Psoas muscle (tissue), 8 donors: ENCODE data around the gene SETBP1. TPM values are rescaled to one million over a fixed set of nuclear protein-coding genes. Genes with fewer than 3 reads are reported as not detected.

Source experiments
- ATAC-seq, 4 donors: fragments of 200-7000 bp; cut with Tn5 transposase; one replicate each; pipeline ENCODE4 v1.9.1; 2020; ENCODE audit warnings: moderate library complexity in 3 of 4, mild to moderate bottlenecking in 2 of 4
- DNase-seq, 2 donors: peaks; one replicate each; pipeline ENCODE4 v3.0.0-alpha.2; 2020
- H3K27ac ChIP-seq: fragments of 200-600 bp; one replicate; pipeline ENCODE4 v1.8.0; 2022
- H3K27me3 ChIP-seq, 3 donors: fragments of 200-600 bp in 1 of 3; one replicate each; pipeline versions ENCODE4 v1.6.1 to v1.8.0; 2013 to 2022; ENCODE audit warnings: low read length in 2 of 3, mild to moderate bottlenecking in 2 of 3, moderate library complexity in 1 of 3; ENCODE audit not compliant: insufficient read depth in 3 of 3
- H3K36me3 ChIP-seq, 2 donors: fragments of 200-600 bp in 1 of 2; one replicate each; pipeline versions ENCODE4 v1.6.1 to v1.8.0; 2013 to 2022; ENCODE audit warnings: low read depth in 1 of 2, mild to moderate bottlenecking in 1 of 2, moderate library complexity in 1 of 2; ENCODE audit not compliant: insufficient read depth in 1 of 2
- H3K4me1 ChIP-seq: fragments of 200-600 bp; one replicate; pipeline ENCODE4 v1.8.0; 2022
- H3K4me3 ChIP-seq: fragments of 200-600 bp; one replicate; pipeline ENCODE4 v1.8.0; 2022; ENCODE audit warnings: mild to moderate bottlenecking
- H3K9me3 ChIP-seq: fragments of 200-600 bp; one replicate; pipeline ENCODE4 v1.8.0; 2022
- WGBS, 3 donors: extraction: QIAGEN DNeasy Blood & Tissue Kit; methylation state at CpG; one replicate each; pipeline versions ENCODE4 v1.1.6 to v1.1.7; 2013; 5-methylcytosine and 5-hydroxymethylcytosine counted together
- intact Hi-C, 2 donors: fragments of 100-400 bp; cut with DNase I; formaldehyde crosslinking; loops; one replicate each; pipeline versions ENCODE4 v1.11.0 to v1.14.2; 2022
- polyA plus RNA-seq, 3 donors: library from polyadenylated mRNA; stranded (reverse); fragments of 200-250 nt; gene quantifications; one replicate each; pipeline ENCODE4 v1.2.3, GENCODE V29; 2013
- total RNA-seq, 4 donors: library from RNA; stranded (reverse); fragmentation: NEBNext Ultra II Directional in 2 of 4; extraction: Animal tissue kit (Norgen Biotek cat#: 25700) in 2 of 4; gene quantifications; one replicate each; pipeline versions ENCODE4 v1.2.1 to v1.2.4, GENCODE V29; 2021 to 2023
- TF ChIP-seq, protein P1 (sequence below): fragments of 200-600 bp; IDR thresholded peaks from one replicate; pipeline ENCODE4 v1.8.0; 2022; ENCODE audit warnings: antibody characterized with exemption
- donor health status: healthy with polysubstance abuse.
- donor health status: DM: no; HTN: no; CAD: no; lungs with moderate emphysema.
- donor health status: Bipolar disorder and iron deficiency.
- donor health status: healthy.
- donor health status: DM: yes; HTN: yes; CAD: no.
- donor health status: DM: no; HTN: no; CAD: no.
- donor health status: DM: no; HTN: no; CAD: no.
- donor health status: DM: yes; HTN: yes; CAD: no.

Gene SETBP1
- total and polyA plus RNA-seq, 7 donors = 0.61 to 21.0 (median 10.5) TPM

DNA sequence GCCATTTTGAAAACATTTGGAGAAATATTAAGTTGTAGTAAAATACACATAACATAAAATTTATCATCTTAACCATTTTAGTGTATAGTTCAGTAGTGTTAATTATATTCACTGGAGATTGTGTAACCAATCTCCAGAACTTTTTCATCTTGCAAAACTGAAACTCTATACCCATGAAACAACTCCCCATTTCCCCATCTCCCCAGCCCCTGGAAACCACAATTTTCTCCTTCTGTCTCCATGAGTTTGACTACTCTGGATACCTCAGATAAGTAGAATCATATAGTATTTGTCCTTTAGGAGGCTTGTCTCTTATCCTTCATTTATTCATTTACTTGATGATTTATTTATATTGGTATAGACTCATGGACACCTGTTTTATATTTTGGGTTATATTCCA is 392.9 kb downstream of the SETBP1 start:
- no peaks in the 10 kb centered on the region for H3K9me3 ChIP-seq
- intact Hi-C loops = no loop called here
- H3K4me3 ChIP-seq = no peak overlapping the region
- ATAC-seq = no peak
- no peaks in the 10 kb centered on the region for H3K27me3 ChIP-seq
- H3K36me3 ChIP-seq = no peaks in the 10 kb centered on the region
- TF ChIP-seq, protein P1, sequence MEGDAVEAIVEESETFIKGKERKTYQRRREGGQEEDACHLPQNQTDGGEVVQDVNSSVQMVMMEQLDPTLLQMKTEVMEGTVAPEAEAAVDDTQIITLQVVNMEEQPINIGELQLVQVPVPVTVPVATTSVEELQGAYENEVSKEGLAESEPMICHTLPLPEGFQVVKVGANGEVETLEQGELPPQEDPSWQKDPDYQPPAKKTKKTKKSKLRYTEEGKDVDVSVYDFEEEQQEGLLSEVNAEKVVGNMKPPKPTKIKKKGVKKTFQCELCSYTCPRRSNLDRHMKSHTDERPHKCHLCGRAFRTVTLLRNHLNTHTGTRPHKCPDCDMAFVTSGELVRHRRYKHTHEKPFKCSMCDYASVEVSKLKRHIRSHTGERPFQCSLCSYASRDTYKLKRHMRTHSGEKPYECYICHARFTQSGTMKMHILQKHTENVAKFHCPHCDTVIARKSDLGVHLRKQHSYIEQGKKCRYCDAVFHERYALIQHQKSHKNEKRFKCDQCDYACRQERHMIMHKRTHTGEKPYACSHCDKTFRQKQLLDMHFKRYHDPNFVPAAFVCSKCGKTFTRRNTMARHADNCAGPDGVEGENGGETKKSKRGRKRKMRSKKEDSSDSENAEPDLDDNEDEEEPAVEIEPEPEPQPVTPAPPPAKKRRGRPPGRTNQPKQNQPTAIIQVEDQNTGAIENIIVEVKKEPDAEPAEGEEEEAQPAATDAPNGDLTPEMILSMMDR = no peak
- no peaks in the 10 kb centered on the region for H3K4me1 ChIP-seq
- no peak for DNase-seq
- H3K27ac ChIP-seq = no peak overlapping the region

DNA sequence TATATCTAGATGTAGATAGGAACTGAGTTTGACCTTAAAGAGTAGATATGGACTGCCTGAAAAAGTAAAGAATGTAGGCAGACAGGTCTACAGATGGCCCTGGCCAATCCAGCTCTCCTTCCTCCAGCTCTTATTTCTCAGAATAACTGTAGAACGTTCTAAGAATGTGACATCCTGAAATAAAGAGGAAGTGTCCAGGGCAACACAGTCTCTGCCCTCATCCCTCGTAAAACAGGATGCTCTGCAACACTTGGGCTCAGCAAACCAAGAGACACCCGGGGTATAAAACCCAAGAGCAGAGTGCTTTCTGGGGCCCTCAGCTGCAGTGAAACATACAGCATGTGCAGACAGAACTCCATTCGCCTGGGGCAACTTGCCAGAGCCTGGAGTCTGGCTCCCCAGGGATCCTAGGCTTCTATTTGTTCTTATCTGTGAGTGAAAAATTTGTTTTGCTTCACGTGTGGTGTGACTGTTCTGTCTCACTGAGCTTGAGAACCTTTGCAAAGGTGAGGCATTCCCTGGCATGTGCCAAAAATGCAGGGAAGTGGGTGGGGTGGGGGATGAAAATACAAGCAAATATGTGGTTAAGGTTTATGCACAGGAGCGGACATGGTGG is 401.0 kb downstream of the SETBP1 start:
- no peak for ATAC-seq
- TF ChIP-seq, protein P1 = no peak

DNA sequence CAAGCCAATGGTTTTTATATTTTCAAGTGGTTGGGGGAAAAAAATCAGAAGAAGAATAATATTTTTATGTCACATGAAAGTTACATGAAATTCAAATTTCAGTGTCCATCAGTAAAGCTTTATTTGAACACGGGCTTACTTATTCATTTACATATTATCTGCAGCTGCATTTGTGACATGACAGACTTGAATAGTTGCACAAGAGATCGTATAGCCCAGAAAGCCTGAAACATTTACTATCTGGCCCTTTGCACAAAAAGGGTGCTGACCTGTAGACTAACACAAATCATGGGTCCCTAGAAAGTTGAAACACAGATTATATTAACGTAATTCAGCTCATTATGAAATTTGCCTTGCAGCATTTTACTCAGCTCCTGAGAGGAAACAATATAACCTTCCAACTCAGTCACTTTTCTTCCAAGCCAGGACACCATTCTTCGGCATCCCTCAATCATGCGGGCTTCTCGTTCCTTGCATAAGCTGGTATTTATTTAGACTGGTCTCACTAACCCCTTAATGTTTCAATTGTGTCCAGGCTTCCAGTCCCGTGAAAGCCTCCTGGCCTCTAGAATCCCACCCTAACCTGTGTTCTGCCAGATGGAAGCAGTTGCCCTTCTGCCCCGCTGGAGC is 402.7 kb downstream of the SETBP1 start:
- TF ChIP-seq, protein P1 = no peak
- ATAC-seq = no peak
- H3K36me3 ChIP-seq = no peaks in the 10 kb centered on the region
- 65 to 92% (median 80%) methylated on average over 8 of the region's 8 CpGs for whole genome bisulfite sequencing, 3 donors
- H3K9me3 ChIP-seq = no peaks in the 10 kb centered on the region
- H3K27ac ChIP-seq = no peak overlapping the region
- intact Hi-C loops = no loop called here
- H3K4me3 ChIP-seq = no peak overlapping the region
- no peaks in the 10 kb centered on the region for H3K4me1 ChIP-seq
- DNase-seq = no peak
- H3K27me3 ChIP-seq = no peaks in the 10 kb centered on the region

More for the DNA sequence above, 401.0 kb downstream of the SETBP1 start:
- intact Hi-C loops = loop anchor here in 1 of 2 donors (1.0 kb wide), 1 partner anchor 27 kb away; no protein-coding TSS in a partner anchor
- no peaks in the 10 kb centered on the region for H3K36me3 ChIP-seq
- no peak for DNase-seq
- H3K4me1 ChIP-seq = no peaks in the 10 kb centered on the region
- 68 to 69% (median 68%) methylated on average over 6 of the region's 6 CpGs for WGBS, 3 donors
- H3K4me3 ChIP-seq = no peak overlapping the region
- no peak overlapping the region for H3K27ac ChIP-seq
- no peaks in the 10 kb centered on the region for H3K9me3 ChIP-seq
- no peaks in the 10 kb centered on the region for H3K27me3 ChIP-seq

DNA sequence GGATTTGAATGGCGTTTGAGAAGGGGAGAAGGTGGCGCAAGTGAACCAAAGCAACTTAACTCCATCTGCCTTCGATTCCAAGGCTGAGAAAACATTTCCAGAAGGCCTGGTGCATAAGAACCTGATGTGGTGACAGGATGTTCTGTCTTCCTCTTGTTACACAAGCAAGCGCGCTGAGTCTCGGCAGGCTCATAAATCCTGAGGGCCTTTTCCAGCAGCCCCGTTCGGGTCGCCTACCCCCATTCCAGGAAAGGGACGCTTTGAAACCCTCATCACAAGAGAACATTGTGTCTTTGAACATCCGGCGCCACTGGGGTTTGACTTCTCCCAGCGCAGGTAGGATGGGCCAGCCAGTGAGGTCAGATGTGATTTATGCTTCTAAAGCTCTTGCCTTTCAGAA is 403.5 kb downstream of the SETBP1 start:
- DNase-seq = peak; percentile 56 to 84
- Histone ChIP-seq H3K4me1 (no peaks in the 10 kb centered on the region), H3K4me3 (no peak overlapping the region), H3K27me3 (no peaks in the 10 kb centered on the region), H3K27ac (no peak overlapping the region), H3K36me3 (no peaks in the 10 kb centered on the region), H3K9me3 (no peaks in the 10 kb centered on the region)
- 40 to 68% (median 56%) methylated on average over 13 of the region's 13 CpGs for WGBS, 3 donors
- ATAC-seq = peak in 3 of 4 donors; percentile 87 to 90 (median 90)
- intact Hi-C loops = no loop called here
- TF ChIP-seq, protein P1 = no peak
